ENCODE results near the gene SLC35B2.

The SLC35B2 gene

DNA sequence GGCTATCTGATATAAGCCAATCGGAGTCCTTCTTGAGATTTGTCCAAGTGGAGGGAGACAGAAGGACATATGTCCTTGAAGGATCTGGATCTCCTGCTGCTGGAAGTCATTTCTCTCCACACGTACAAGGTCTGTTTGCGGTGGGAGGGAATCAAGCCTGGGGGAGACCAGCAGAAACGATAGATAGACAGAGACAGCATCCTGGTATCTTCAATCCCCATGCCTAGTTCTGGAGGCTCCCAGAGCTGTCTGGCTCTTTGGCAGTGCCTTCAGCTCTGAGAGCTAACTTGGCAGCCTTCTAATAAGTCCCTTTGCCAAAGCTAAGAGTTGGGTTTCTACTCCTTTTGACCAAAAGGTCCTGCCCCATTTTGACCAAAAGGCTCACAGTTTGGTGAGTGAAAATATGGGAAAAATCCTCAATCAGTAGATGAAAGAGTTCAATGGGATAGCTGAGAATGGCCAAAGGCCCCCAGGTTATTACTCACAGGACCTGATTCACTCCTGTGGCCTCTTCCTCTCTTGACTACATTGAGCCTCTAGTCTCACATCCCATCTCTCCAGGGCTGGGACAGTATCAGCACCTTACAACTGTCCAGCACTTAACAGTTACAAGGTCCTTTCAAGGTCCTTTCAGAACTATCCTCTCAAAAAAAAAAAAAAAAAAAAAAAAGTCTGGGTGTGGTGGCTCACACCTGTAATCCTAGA is 35.5 kb upstream of the SLC35B2 start:
- no peak overlapping the region for H3K4me3 Mint-ChIP-seq
- ATAC-seq: no peak
- no peak overlapping the region for H3K27ac Mint-ChIP-seq
- no peaks in the 10 kb centered on the region for H3K9me3 Mint-ChIP-seq
- no peak for DNase-seq
- H3K4me1 Mint-ChIP-seq: peaks cover 14% of the 10 kb centered on the region
- peaks cover 88% of the 10 kb centered on the region for H3K27me3 Mint-ChIP-seq

DNA sequence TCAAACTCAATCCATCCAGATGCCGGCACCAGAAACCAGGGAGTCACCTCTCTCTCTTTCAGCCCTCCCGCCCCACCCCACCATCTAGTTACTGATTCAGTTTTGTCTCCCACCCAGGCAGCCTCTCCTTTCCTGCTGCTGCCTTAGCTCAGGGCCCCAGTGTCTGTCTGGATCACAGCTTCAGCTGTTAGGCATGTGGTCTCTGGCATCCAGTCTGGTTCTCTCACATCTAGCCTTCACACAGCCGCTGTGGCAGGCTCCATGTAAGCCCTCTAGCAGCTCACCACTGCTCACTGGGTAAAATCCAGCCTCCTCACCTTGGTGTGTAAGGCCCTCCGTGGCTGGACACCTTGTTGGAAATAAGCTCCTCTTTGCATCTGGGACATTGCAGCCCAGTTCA is 34.5 kb upstream of the SLC35B2 start:
- Mint-ChIP-seq H3K4me3 (no peak overlapping the region), H3K27ac (no peak overlapping the region), H3K4me1 (peaks cover 6% of the 10 kb centered on the region), H3K9me3 (no peaks in the 10 kb centered on the region), H3K27me3 (peaks cover 88% of the 10 kb centered on the region)
- no peak for DNase-seq
- no peak for ATAC-seq

DNA sequence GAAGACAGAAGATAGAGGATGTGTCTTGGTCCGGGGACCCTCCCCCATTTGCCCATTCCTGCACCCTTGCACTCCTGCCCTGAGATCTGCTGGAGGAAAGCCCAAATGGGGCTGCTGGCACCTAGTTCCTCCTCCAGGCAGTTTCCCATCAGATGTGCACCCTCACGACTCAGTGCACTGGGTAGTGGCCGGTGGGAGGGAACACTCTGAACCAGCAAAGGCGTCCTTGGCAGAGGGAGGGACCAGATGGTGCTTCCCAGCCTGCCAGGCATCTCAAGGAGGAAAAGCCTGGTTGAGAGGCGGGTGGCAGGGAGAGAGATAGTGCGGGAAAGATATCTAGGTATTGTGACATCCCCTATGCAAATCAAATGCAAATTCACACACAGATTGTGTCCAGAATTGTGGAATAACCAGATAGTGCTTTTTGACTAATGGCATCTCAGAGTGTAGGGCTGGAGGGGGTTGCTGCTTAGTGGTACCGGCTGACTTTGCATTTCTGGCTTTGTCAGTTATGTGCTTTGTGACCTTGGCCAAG is 32.5 kb upstream of the SLC35B2 start:
- Mint-ChIP-seq H3K27me3 (peaks cover 87% of the 10 kb centered on the region), H3K4me1 (no peaks in the 10 kb centered on the region), H3K9me3 (no peaks in the 10 kb centered on the region), H3K4me3 (no peak overlapping the region), H3K27ac (no peak overlapping the region)
- ATAC-seq: no peak
- no peak for DNase-seq

DNA sequence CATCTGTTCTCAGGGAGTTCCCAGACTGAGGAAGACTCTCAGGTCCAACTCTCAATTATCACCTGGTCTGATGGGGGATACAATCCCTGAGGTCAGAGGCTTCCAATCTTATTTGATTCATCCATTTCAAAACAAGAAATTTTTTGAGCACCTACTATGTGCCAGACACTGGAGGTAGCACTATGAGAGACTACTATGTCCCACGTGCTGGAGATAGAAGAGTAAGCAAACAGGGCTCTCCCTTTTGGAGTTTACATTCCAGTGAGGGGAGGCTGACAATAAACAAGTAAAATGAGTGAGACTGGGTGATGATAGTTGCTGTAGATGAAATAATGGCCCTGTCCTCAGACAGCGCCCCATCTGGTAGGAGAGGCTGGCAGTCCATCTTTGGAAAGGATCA is 29.4 kb upstream of the SLC35B2 start:
- Mint-ChIP-seq H3K4me1 (no peaks in the 10 kb centered on the region), H3K27ac (peak overlapping the region in 1 of 2 donors; percentile 34), H3K9me3 (no peaks in the 10 kb centered on the region), H3K4me3 (no peak overlapping the region), H3K27me3 (peaks cover 80% of the 10 kb centered on the region)
- DNase-seq (no peak), ATAC-seq (no peak)

DNA sequence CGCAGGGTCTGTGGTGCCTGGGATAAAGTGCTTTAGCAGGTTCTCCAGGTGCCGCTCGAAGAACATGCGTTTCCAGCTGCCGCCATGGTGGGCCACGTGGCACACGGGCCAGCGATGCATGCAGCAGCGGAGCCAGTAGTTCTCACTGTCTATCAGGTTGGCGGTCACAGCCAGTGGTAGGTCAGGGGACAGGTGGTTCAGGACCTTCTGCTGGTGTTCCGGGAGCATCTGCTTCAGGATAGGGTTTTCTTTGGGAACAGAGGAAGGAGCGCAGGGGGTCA is 28.9 kb upstream of the SLC35B2 start:
- H3K4me3 Mint-ChIP-seq: no peak overlapping the region
- no peak overlapping the region for H3K27ac Mint-ChIP-seq
- ATAC-seq (no peak), DNase-seq (no peak)
- no peaks in the 10 kb centered on the region for H3K4me1 Mint-ChIP-seq
- H3K27me3 Mint-ChIP-seq: peaks cover 75% of the 10 kb centered on the region
- H3K9me3 Mint-ChIP-seq: no peaks in the 10 kb centered on the region

DNA sequence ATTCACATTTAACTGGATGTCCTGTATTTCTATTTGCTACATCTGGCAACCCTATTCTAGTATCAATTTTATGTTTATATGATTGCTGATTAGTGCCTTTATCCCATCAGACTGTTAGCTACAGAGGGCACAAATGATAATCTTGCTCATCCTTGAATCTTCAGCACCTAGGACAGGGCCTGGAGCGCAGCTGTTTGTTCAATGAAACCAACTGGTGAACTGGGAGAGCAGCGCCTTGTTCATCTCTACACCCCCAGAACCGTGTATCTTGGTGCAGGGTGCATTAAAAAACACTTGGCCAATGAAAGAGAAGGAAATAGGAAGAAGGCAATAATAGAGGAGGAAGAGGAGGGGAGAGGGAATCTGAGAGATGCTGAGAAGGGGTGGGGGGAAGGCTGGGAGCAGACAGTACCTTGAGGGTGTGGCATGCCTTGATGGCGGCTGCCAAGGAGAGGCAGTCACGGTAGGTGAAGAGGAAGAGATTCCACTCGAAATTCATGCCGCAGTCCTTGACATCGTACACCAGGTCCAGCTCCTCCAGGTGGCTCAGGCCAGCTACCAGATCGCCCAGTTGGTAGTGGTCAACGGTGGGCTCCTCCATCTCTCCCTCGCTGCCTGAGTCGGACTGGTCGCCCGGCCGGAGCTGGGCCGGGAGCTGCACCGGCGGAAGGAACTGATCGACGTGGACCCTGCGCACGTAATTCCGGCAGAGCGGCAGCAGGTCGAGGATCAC is 28.4 kb upstream of the SLC35B2 start:
- Mint-ChIP-seq H3K9me3 (no peaks in the 10 kb centered on the region), H3K27ac (no peak overlapping the region), H3K4me3 (no peak overlapping the region), H3K27me3 (peaks cover 72% of the 10 kb centered on the region), H3K4me1 (no peaks in the 10 kb centered on the region)
- DNase-seq: no peak
- ATAC-seq: no peak

DNA sequence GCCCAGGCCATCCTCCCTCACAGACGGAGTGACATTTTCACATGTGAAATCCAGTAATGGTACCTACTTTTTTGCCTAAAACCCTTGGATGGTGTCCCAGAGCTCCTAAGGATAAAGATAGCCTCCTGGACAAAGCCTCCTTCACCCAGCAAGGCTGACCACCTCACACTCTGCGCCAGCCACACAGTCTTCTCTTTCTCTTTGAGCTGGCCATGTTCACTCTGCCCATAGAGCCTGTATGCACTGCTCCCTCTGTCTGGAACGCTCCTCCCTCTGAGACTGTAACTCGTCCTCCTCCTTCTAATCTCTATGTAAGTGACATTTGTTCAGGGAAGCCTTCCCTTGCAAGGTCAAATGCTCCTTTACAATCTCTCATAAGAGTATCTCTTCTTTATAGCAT is 27.5 kb upstream of the SLC35B2 start:
- H3K27me3 Mint-ChIP-seq: peaks cover 68% of the 10 kb centered on the region
- ATAC-seq (no peak), DNase-seq (no peak)
- no peaks in the 10 kb centered on the region for H3K4me1 Mint-ChIP-seq
- H3K4me3 Mint-ChIP-seq: no peak overlapping the region
- no peaks in the 10 kb centered on the region for H3K9me3 Mint-ChIP-seq
- H3K27ac Mint-ChIP-seq: no peak overlapping the region

DNA sequence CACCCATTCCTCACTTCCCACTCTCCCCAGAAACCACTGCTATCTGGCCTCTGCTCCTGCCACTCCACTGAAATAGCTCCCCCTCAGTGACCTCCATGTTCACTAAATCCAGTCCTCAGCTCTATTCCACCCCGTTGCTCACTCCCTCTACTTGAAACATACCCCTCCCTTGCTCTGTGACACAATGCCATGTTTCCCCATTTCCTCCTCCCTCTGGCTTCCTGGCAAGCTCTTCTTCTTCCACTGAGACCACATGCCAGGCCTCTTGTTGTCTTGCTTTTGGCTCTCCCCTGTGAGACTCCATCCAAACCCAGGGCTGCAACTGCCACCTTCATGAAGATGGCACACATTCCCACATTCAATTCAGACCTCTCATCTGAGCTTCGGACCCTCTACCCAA is 26.8 kb upstream of the SLC35B2 start:
- peaks cover 68% of the 10 kb centered on the region for H3K27me3 Mint-ChIP-seq
- H3K4me3 Mint-ChIP-seq: no peak overlapping the region
- H3K4me1 Mint-ChIP-seq: no peaks in the 10 kb centered on the region
- no peak for ATAC-seq
- no peaks in the 10 kb centered on the region for H3K9me3 Mint-ChIP-seq
- H3K27ac Mint-ChIP-seq: no peak overlapping the region
- DNase-seq: no peak

DNA sequence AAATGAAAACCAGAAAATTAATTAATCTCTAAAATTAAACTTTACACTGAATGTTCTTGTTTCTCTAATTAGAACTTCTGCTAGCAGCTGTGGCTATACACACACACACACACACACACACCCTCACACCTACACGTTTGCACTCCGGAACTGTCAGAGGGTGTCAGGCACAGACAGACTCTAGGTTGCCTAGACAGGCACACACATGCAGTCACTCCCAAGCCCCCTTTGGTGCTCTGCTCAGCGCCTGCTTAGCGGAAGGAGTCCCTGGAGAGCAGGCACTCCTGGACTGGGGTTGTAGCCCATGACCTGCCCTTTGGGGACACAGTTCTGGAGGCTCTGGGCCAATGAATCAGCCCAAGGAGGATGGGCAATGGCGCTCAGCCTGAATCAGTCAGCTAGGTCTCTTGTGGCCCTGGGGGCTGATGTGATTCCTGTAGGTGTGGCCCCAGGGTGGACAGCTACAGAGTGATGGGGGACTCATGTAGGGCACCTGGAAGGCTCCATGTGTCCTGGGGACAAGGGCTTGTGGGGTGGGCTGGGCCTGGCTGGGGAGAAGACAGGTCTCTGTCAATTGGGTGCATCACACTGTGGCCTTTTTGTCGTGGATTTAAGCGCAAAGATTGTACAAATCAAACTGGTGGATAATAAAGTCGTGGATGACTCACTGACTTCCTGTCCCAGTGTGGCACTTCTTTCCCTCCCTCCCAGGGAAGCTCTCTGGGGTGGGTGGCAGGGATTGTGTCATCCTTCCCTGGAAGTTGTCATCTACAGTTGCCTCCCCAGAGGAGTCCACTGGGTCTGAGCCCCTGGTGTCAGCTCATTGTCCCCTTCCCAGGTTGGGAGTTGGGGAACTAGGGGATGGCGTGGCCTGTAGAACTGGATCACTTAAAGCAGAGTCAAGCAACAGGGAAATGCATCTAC is 21.7 kb upstream of the SLC35B2 start:
- DNase-seq: no peak
- no peak for ATAC-seq
- no peak overlapping the region for H3K27ac Mint-ChIP-seq
- H3K4me1 Mint-ChIP-seq: no peaks in the 10 kb centered on the region
- H3K4me3 Mint-ChIP-seq: no peak overlapping the region
- peaks cover 63% of the 10 kb centered on the region for H3K27me3 Mint-ChIP-seq
- no peaks in the 10 kb centered on the region for H3K9me3 Mint-ChIP-seq

DNA sequence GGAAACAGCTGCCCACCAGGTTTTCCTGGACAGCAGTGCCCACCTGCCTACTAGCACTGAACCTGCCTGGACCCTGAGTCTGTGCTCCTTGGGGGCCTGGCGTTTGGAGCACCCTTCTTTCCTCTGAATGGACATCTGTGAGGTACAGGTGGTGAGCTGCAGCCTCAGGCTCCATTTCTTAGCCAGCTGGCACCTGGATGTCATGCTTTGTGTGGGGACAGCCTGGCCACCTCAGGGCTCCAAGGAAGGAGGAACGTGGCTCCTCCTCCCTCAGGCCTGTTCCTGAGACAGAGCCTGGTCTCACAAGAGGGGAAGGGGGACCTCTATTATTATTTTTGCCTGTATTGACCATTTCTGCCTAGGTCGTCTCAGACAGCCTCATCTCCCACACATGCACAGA is 21.0 kb upstream of the SLC35B2 start:
- H3K4me3 Mint-ChIP-seq: no peak overlapping the region
- H3K27ac Mint-ChIP-seq: no peak overlapping the region
- H3K4me1 Mint-ChIP-seq: no peaks in the 10 kb centered on the region
- H3K9me3 Mint-ChIP-seq: no peaks in the 10 kb centered on the region
- peaks cover 63% of the 10 kb centered on the region for H3K27me3 Mint-ChIP-seq
- ATAC-seq: no peak
- no peak for DNase-seq

DNA sequence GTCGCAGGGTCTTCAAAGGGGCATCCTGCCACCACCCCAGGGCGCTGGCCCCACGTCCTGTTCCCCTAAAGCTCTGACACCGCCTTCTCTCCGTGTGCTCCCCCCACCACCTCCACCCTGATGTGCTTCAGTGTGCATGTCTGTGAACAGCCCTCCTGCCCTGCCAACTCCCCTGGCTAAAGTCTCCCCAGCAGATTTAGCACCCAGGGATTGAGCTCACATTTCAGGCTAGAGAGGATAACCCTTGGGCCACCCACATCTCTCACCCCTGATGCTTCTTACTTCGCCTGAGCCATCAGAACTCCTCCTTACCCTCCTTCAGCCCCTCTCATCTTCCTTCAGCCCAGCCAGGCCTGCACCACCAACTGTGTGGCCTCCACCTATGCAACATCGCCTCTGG is 20.4 kb upstream of the SLC35B2 start:
- Mint-ChIP-seq H3K9me3 (no peaks in the 10 kb centered on the region), H3K27ac (no peak overlapping the region), H3K27me3 (peaks cover 63% of the 10 kb centered on the region), H3K4me3 (no peak overlapping the region), H3K4me1 (no peaks in the 10 kb centered on the region)
- DNase-seq (no peak), ATAC-seq (no peak)

DNA sequence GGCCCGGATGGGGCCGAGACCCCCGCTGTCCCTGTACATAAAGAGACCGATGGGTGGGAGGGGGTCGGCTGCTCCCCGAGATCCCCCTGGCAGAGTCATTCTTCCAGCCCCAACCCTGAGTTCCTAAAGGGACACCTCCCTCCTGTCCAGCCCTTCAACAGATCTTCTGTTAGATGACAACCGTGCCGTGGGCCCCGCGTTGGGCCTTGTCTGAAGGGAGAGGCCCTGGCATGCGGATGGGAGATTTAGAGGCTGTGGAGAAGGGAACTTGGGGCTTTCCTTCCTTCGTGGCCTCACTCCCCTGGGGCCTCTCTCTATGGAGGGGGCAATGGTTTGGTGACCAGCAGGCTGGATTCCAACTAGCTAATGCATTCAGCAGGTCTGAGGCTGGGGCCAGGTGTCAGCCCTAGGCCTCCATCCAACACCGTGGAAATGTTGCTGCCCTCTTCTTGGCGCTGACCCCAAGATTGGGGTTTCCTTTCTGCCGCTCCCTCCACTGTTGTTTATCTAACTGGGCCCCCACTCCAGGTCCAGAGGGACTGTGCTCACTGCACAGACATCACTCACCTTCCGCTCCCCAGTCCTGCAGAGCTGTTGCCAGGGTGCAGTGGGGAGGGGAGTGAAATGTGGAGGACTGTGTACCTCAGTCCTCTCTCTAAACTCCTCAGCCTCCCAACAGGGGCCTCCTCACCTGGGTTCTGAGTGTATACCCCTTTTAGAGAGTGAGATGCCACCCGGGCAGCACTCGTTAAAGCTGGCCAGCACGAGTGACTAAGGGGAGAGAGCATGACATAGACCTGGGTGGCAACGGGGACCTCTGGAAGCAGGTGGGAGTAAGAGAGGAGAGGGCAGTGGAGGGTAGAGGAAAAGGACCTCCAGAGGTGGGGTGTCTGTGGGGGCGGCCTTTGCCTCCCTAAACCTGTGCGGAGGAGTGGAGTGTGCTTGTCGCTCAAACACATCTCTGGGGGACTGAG is 19.6 kb upstream of the SLC35B2 start:
- ATAC-seq (no peak), DNase-seq (no peak)
- no peaks in the 10 kb centered on the region for H3K9me3 Mint-ChIP-seq
- no peak overlapping the region for H3K27ac Mint-ChIP-seq
- H3K27me3 Mint-ChIP-seq: peaks cover 71% of the 10 kb centered on the region
- H3K4me1 Mint-ChIP-seq: no peaks in the 10 kb centered on the region
- peak overlapping the region; percentile 24 to 34 for H3K4me3 Mint-ChIP-seq

DNA sequence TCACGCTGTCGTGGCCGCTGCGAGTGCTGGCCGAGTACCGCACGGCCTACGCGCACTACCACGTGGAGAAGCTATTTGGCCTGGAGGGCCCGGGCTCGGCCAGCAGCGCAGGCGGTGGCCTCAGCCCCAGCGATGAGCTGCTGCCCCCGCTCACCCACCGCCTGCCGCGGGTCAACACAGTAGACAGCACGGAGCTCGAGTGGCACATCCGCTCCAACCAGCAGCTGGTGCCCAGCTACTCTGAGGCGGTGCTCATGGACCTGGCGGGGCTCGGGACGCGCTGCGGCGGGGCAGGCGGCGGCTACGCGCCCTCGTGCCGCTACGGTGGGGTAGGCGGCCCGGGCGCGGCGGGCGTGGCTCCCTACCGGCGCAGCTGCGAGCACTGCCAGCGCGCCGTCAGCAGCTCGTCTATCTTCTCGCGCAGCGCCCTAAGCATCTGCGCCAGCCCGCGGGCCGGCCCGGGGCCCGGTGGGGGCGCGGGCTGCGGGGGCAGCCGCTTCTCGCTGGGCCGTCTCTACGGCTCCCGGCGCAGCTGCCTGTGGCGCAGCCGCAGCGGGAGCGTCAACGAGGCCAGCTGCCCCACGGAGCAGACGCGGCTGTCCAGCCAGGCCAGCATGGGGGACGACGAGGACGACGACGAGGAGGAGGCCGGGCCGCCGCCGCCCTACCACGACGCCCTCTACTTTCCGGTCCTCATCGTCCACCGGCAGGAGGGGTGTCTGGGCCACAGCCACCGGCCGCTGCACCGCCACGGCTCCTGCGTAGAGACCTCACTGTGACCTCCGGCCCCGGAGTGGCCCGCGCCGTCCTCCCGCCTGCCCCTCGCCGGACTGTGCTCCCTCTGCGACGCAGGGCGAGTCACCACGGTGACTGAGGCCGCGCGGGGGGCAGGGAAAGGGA is 18.7 kb upstream of the SLC35B2 start:
- H3K27ac Mint-ChIP-seq: no peak overlapping the region
- H3K4me3 Mint-ChIP-seq: peak overlapping the region; percentile 18 to 48
- no peaks in the 10 kb centered on the region for H3K9me3 Mint-ChIP-seq
- DNase-seq (no peak), ATAC-seq (peak; percentile 52)
- peaks cover 6% of the 10 kb centered on the region for H3K4me1 Mint-ChIP-seq
- H3K27me3 Mint-ChIP-seq: peaks cover 81% of the 10 kb centered on the region

DNA sequence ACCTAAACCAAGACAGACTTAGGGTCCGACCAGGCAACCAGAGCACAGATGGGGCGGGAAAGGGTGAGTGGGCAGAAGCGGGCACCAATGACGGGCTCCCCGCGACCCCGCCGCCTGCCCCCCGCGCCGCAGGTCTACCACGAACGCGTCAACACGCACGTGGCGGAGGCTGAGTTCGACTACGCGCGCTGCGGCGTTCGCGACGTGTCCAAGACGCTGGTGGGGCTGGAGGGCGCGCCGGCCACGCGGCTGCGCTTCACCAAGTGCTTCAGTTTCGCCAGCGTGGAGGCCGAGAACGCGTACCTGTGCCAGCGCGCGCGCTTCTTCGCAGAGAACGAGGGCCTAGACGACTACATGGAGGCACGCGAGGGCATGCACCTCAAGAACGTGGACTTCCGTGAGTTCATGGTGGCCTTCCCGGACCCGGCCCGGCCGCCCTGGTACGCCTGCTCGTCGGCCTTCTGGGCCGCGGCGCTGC is 18.0 kb upstream of the SLC35B2 start:
- H3K27me3 Mint-ChIP-seq: peaks cover 79% of the 10 kb centered on the region
- no peak for ATAC-seq
- no peak for DNase-seq
- peak overlapping the region; percentile 18 to 48 for H3K4me3 Mint-ChIP-seq
- H3K4me1 Mint-ChIP-seq: peaks cover 8% of the 10 kb centered on the region
- H3K9me3 Mint-ChIP-seq: no peaks in the 10 kb centered on the region
- H3K27ac Mint-ChIP-seq: no peak overlapping the region

All from stimulated activated naive CD8-positive, alpha-beta T cell treated with anti-CD3 and anti-CD28 coated beads, Interleukin-15, amount 100 ng/mL, for 72 hours (primary cell).